Panc1 (cell line): ENCODE data around the gene KCTD1. TPM values are rescaled to one million over a fixed set of nuclear protein-coding genes. Genes with fewer than 3 reads are reported as not detected.

Source experiments
- ATAC-seq: fragments of 200-7000 bp; cut with Tn5 transposase; 2 replicates; pipeline ENCODE4 v1.9.1; 2020; ENCODE audit warnings: mild to moderate bottlenecking, moderate library complexity
- BruUV-seq: library from RNA; stranded (reverse); fragments of 400-500 nt; replicated peaks from 2 replicates; lab custom pipeline; 2021; lab: Mats Ljungman, UMichigan
- CTCF ChIA-PET: fragments of 300-600 bp; sonication (Branson Sonifier 250); formaldehyde crosslinking; loops from one replicate; lab custom pipeline; 2022; ENCODE audit warnings: antibody characterized with exemption; lab: Charles Lee
- POLR2A ChIA-PET: fragments of 300-600 bp; sonication (Branson Sonifier 250); formaldehyde crosslinking; loops from one replicate; lab custom pipeline; 2022; ENCODE audit warnings: antibody characterized with exemption; lab: Charles Lee
- DNase-seq: peaks from one replicate; pipeline ENCODE4 v3.0.0-alpha.2; 2010; ENCODE audit warnings: low read depth, low spot score
- H3K27ac ChIP-seq: 2 replicates; pipeline ENCODE4 v1.5.1; 2011; ENCODE audit warnings: mild to moderate bottlenecking, low read length, inconsistent platforms
- H3K27me3 ChIP-seq: fragments of 200-500 bp; sonication (Bioruptor generic); 2 replicates; pipeline ENCODE4 v1.6.0; 2014; ENCODE audit warnings: low read length, inconsistent platforms; ENCODE audit not compliant: control insufficient read depth, insufficient read depth
- H3K36me3 ChIP-seq: fragments of 200-500 bp; sonication (Bioruptor generic); 2 replicates; pipeline ENCODE4 v1.5.1; 2014; ENCODE audit warnings: inconsistent platforms, mild to moderate bottlenecking, low read length, moderate library complexity; ENCODE audit not compliant: control insufficient read depth, insufficient read depth
- H3K4me1 ChIP-seq: 2 replicates; pipeline ENCODE4 v1.5.1; 2011; ENCODE audit warnings: inconsistent platforms, mild to moderate bottlenecking, low read length, moderate library complexity; ENCODE audit not compliant: control insufficient read depth, insufficient read depth
- H3K4me3 ChIP-seq, 2 experiments: 2 replicates each; pipeline ENCODE4 v1.5.1; 2011 to 2012; ENCODE audit warnings: low read depth in 2 of 2, low read length in 2 of 2, mild to moderate bottlenecking in 2 of 2, inconsistent platforms in 1 of 2, moderate library complexity in 1 of 2
- H3K9me3 ChIP-seq: fragments of 200-500 bp; sonication (Bioruptor generic); 2 replicates; pipeline ENCODE4 v1.5.1; 2014; ENCODE audit warnings: low read depth, mild to moderate bottlenecking, inconsistent platforms, low read length, moderate library complexity; ENCODE audit not compliant: control insufficient read depth, insufficient read depth
- POLR2AphosphoS5 ChIP-seq: IDR thresholded peaks from 2 replicates; pipeline ENCODE4 v1.6.1; 2012; ENCODE audit warnings: mild to moderate bottlenecking, low read depth, low read length, moderate library complexity
- SIN3A ChIP-seq: IDR thresholded peaks from 2 replicates; pipeline ENCODE4 v1.6.1; 2012; ENCODE audit warnings: low read depth, mild to moderate bottlenecking, low read length, moderate library complexity, borderline replicate concordance; ENCODE audit not compliant: insufficient read depth
- TCF7L2 ChIP-seq: IDR thresholded peaks from 2 replicates; pipeline ENCODE4 v1.6.1; 2011; ENCODE audit warnings: mild to moderate bottlenecking, low read depth, low read length, inconsistent platforms
- in situ Hi-C: cut with HindIII; loops from 2 replicates; pipeline ENCODE4 v1.10.0; 2016; ENCODE audit warnings: low sequenced_read_pairs, low pct_unique_long_range_greater_than_20kb
- intact Hi-C: fragments of 100-400 bp; cut with micrococcal nuclease; formaldehyde crosslinking; loops from one replicate; pipeline ENCODE4 v1.10.0; 2022; ENCODE audit not compliant: unreplicated experiment
- total RNA-seq: library from RNA; stranded (reverse); gene quantifications from one replicate; pipeline ENCODE4 v1.2.1, GENCODE V29; 2021; ENCODE audit not compliant: unreplicated experiment
- TF ChIP-seq, protein P1 (sequence below): fragments of 450-650 bp; IDR thresholded peaks from 2 replicates; pipeline ENCODE4 v1.5.1; 2017; ENCODE audit warnings: mild to moderate bottlenecking
- TF ChIP-seq, protein P2 (sequence below), 2 experiments: IDR thresholded peaks; 2 replicates each; pipeline ENCODE4 v1.6.1; 2011 to 2012; ENCODE audit warnings: low read depth in 2 of 2, control low read depth in 1 of 2, low read length in 1 of 2, mild to moderate bottlenecking in 1 of 2, moderate library complexity in 1 of 2; ENCODE audit not compliant: insufficient read depth in 1 of 2

KCTD1 gene
- total RNA-seq, 1 experiment from 2014 or later: 34.4 TPM

DNA sequence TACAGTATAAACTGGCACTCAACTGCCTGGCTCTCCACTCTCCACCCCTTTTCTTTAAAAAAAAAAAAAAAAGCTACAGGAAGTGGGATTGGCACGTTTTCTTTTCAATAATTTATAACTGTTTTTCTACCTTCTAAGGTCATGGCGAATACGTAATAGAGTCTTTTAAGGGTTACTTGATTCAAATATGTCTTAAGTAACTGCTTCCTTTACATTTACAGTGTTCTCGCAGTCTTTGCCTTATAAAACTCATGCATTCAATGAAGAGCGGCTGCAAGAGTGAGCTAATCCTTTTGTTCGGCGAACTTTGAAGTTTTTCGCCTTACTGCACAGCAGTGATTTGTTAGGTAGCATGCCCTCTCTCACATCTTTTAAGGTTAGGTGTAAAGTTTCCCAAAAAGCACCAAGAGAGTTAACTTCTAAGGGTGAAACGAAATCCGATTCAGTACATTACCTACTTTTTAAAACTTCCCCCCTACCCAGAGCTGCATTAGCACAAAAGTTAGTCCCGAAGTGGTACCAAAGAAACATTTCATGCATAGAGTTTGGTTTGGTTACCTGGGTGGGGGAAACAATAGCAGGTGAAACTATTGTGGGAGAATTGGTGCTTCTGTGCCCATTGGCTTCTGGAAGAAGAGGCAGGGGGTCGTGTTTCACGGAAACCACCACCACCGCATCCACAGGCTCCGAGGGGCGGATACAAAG lies 2.0 kb downstream of the KCTD1 start:
- Histone ChIP-seq H3K9me3 (no peaks in the 10 kb centered on the region), H3K27me3 (no peaks in the 10 kb centered on the region), H3K27ac (peak overlapping the region; percentile 85), H3K36me3 (no peaks in the 10 kb centered on the region; the same call in 1 of the 2 replicates), H3K4me3 (peak overlapping the region; percentile 62 to 77), H3K4me1 (peaks cover 28% of the 10 kb centered on the region)
- BruUV-seq: no TSS peak
- CTCF ChIA-PET: interaction anchor here (0.6 to 0.9 kb wide), 3 partner anchors 22 to 78 kb away, joined by 3 to 9 read pairs (median 6); no protein-coding TSS in a partner anchor
- TF ChIP-seq POLR2AphosphoS5 (no peak), TCF7L2 (peak; percentile 82)
- ATAC-seq (no peak), DNase-seq (no peak)
- POLR2A ChIA-PET: no interaction called here
- in situ Hi-C loops (no loop called here), intact Hi-C loops (loop anchor here (5.0 kb wide), 2 partner anchors 164 to 239 kb away; no protein-coding TSS in a partner anchor)

DNA sequence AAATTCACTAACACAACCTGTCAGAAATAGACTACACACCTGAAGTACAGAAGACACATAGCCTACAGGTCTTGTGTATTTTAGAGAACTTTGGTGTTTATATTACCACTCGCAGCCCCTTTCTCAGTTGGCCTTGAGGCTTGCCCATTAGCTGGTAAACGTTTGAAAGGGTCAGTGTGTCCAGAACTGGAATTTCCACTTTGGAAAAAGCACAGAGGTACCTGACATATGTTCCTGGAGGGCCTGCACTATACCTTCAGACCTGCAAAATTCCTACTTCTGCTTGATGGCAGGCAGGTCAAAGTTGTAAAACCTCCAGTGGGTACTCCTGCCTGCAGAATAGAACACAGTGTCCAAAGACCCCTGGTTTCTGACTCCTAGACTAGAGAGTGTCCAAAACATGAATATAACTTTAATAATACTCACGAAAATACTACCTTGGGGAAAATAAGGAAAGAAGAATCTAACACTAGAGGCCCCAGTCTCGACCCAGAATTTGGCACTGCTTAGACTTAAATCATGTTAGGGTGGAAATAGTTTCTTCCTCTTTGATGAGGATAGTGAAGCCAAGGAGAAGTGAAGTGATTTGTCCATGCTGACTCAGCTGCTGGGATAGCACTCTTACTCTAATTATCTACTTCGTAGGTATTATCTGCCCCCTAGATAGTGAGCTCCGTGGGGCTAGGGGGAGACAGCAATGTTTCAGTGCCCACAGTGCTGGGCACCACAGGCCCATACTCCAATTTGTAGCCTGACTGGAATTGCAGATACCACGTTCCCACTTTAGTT lies 2.8 kb downstream of the KCTD1 start:
- Histone ChIP-seq H3K4me1 (peaks cover 28% of the 10 kb centered on the region), H3K27me3 (no peaks in the 10 kb centered on the region), H3K4me3 (peak overlapping the region; percentile 62 to 77), H3K27ac (peak overlapping the region; percentile 85), H3K9me3 (no peaks in the 10 kb centered on the region), H3K36me3 (no peaks in the 10 kb centered on the region; the same call in 1 of the 2 replicates)
- DNase-seq: no peak
- ChIA-PET POLR2A (no interaction called here), CTCF (interaction anchor here (0.8 to 0.9 kb wide), 2 partner anchors 32 to 77 kb away, joined by 3 to 9 read pairs; no protein-coding TSS in a partner anchor)
- no peak for ATAC-seq
- intact Hi-C loops (loop anchor here (5.0 kb wide), 2 partner anchors 163 to 238 kb away; no protein-coding TSS in a partner anchor), in situ Hi-C loops (no loop called here)
- TSS peak; percentile 44 for BruUV-seq
- TF ChIP-seq POLR2AphosphoS5 (no peak), SIN3A (no peak), TCF7L2 (no peak)
- TF ChIP-seq, protein P1, sequence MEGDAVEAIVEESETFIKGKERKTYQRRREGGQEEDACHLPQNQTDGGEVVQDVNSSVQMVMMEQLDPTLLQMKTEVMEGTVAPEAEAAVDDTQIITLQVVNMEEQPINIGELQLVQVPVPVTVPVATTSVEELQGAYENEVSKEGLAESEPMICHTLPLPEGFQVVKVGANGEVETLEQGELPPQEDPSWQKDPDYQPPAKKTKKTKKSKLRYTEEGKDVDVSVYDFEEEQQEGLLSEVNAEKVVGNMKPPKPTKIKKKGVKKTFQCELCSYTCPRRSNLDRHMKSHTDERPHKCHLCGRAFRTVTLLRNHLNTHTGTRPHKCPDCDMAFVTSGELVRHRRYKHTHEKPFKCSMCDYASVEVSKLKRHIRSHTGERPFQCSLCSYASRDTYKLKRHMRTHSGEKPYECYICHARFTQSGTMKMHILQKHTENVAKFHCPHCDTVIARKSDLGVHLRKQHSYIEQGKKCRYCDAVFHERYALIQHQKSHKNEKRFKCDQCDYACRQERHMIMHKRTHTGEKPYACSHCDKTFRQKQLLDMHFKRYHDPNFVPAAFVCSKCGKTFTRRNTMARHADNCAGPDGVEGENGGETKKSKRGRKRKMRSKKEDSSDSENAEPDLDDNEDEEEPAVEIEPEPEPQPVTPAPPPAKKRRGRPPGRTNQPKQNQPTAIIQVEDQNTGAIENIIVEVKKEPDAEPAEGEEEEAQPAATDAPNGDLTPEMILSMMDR: no peak
- TF ChIP-seq, protein P2, sequence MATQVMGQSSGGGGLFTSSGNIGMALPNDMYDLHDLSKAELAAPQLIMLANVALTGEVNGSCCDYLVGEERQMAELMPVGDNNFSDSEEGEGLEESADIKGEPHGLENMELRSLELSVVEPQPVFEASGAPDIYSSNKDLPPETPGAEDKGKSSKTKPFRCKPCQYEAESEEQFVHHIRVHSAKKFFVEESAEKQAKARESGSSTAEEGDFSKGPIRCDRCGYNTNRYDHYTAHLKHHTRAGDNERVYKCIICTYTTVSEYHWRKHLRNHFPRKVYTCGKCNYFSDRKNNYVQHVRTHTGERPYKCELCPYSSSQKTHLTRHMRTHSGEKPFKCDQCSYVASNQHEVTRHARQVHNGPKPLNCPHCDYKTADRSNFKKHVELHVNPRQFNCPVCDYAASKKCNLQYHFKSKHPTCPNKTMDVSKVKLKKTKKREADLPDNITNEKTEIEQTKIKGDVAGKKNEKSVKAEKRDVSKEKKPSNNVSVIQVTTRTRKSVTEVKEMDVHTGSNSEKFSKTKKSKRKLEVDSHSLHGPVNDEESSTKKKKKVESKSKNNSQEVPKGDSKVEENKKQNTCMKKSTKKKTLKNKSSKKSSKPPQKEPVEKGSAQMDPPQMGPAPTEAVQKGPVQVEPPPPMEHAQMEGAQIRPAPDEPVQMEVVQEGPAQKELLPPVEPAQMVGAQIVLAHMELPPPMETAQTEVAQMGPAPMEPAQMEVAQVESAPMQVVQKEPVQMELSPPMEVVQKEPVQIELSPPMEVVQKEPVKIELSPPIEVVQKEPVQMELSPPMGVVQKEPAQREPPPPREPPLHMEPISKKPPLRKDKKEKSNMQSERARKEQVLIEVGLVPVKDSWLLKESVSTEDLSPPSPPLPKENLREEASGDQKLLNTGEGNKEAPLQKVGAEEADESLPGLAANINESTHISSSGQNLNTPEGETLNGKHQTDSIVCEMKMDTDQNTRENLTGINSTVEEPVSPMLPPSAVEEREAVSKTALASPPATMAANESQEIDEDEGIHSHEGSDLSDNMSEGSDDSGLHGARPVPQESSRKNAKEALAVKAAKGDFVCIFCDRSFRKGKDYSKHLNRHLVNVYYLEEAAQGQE (IDR thresholded peaks at IDR 0.05; ENCODE audit: insufficient read depth in 1 of 2, low read depth in 2 of 2, low read length in 1 of 2): no peak
